Neural cell (in vitro differentiated cells): ENCODE measurements around the gene CYSRT1.

Experiments used
- POLR2AphosphoS5 ChIP-seq: IDR thresholded peaks from 2 replicates; pipeline ENCODE4 v1.6.1; 2012
- RAD21 ChIP-seq: fragments of 450-650 bp; conservative IDR thresholded peaks from 2 replicates; pipeline ENCODE4 v1.6.1; 2014; ENCODE audit warnings: antibody characterized with exemption, mild to moderate bottlenecking, moderate library complexity
- SMC3 ChIP-seq: fragments of 450-650 bp; conservative IDR thresholded peaks from 2 replicates; pipeline ENCODE4 v1.6.1; 2014; ENCODE audit warnings: antibody characterized with exemption, mild to moderate bottlenecking, moderate library complexity; ENCODE audit not compliant: poor library complexity
- TAF1 ChIP-seq: IDR thresholded peaks from 2 replicates; pipeline ENCODE4 v1.6.1; 2012; ENCODE audit warnings: low read depth
- TF ChIP-seq, protein P1 (sequence below): fragments of 450-650 bp; IDR thresholded peaks from 2 replicates; pipeline ENCODE4 v1.5.1; 2014; ENCODE audit warnings: antibody characterized with exemption, mild to moderate bottlenecking, moderate library complexity; ENCODE audit not compliant: poor library complexity, severe bottlenecking
- TF ChIP-seq, protein P2 (sequence below): IDR thresholded peaks from 2 replicates; pipeline ENCODE4 v1.6.1; 2012; ENCODE audit warnings: borderline replicate concordance

GRCh38 chr9:137217276-137218211 is 7.4 kb upstream of the CYSRT1 start:
- TF ChIP-seq, protein P1, sequence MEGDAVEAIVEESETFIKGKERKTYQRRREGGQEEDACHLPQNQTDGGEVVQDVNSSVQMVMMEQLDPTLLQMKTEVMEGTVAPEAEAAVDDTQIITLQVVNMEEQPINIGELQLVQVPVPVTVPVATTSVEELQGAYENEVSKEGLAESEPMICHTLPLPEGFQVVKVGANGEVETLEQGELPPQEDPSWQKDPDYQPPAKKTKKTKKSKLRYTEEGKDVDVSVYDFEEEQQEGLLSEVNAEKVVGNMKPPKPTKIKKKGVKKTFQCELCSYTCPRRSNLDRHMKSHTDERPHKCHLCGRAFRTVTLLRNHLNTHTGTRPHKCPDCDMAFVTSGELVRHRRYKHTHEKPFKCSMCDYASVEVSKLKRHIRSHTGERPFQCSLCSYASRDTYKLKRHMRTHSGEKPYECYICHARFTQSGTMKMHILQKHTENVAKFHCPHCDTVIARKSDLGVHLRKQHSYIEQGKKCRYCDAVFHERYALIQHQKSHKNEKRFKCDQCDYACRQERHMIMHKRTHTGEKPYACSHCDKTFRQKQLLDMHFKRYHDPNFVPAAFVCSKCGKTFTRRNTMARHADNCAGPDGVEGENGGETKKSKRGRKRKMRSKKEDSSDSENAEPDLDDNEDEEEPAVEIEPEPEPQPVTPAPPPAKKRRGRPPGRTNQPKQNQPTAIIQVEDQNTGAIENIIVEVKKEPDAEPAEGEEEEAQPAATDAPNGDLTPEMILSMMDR = no peak
- TF ChIP-seq TAF1 (no peak), SMC3 (no peak), RAD21 (no peak), POLR2AphosphoS5 (no peak)
- TF ChIP-seq, protein P2, sequence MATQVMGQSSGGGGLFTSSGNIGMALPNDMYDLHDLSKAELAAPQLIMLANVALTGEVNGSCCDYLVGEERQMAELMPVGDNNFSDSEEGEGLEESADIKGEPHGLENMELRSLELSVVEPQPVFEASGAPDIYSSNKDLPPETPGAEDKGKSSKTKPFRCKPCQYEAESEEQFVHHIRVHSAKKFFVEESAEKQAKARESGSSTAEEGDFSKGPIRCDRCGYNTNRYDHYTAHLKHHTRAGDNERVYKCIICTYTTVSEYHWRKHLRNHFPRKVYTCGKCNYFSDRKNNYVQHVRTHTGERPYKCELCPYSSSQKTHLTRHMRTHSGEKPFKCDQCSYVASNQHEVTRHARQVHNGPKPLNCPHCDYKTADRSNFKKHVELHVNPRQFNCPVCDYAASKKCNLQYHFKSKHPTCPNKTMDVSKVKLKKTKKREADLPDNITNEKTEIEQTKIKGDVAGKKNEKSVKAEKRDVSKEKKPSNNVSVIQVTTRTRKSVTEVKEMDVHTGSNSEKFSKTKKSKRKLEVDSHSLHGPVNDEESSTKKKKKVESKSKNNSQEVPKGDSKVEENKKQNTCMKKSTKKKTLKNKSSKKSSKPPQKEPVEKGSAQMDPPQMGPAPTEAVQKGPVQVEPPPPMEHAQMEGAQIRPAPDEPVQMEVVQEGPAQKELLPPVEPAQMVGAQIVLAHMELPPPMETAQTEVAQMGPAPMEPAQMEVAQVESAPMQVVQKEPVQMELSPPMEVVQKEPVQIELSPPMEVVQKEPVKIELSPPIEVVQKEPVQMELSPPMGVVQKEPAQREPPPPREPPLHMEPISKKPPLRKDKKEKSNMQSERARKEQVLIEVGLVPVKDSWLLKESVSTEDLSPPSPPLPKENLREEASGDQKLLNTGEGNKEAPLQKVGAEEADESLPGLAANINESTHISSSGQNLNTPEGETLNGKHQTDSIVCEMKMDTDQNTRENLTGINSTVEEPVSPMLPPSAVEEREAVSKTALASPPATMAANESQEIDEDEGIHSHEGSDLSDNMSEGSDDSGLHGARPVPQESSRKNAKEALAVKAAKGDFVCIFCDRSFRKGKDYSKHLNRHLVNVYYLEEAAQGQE = no peak
